Measurements from ENCODE around the gene C19orf12. TPM values are rescaled to one million over a fixed set of nuclear protein-coding genes. Genes with fewer than 3 reads are reported as not detected.

C19orf12 gene
- total RNA-seq, 1 experiment from 2014 or later = 33.0 TPM

DNA sequence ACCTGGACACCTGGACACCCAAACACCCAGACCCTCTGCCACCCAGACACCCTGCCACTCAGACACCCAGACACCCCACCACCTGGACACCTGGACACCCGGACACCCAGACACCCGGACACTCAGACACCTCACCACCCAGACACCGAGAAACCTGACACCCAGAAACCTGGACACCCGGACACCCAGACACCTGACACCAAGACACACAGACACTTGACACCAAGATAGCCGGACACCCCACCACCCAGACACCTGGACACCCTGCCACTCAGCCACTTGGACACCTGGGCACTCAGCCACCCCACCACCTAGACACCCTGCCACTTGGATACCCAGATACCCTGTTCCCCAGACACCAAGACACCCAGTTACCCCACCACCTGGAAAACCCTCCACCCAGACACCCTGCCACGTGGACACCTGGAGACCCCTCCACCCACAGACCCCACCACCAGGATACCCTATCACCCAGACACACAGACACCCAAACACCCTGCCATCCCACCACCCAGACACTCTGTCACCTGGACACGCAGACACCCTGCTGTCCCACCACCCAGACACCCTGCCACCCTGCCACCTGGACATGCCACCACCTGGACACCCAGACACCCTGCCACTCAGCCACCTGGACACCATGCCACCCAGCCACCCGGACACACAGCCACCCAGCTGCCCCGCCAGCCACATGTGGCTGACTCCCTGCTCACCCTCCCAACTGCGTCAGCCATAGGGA is 17.4 kb downstream of the C19orf12 start:
- no peak for DNase-seq (ENCODE audit: low read depth)

GRCh38 chr19:29696565-29696846 is 18.6 kb downstream of the C19orf12 start:
- DNase-seq (ENCODE audit: low read depth) = no peak

- DNase-seq (ENCODE audit: low read depth) = no peak
Observed at GRCh38 chr19:29695765-29696564, 19.1 kb downstream of the C19orf12 start.

DNA sequence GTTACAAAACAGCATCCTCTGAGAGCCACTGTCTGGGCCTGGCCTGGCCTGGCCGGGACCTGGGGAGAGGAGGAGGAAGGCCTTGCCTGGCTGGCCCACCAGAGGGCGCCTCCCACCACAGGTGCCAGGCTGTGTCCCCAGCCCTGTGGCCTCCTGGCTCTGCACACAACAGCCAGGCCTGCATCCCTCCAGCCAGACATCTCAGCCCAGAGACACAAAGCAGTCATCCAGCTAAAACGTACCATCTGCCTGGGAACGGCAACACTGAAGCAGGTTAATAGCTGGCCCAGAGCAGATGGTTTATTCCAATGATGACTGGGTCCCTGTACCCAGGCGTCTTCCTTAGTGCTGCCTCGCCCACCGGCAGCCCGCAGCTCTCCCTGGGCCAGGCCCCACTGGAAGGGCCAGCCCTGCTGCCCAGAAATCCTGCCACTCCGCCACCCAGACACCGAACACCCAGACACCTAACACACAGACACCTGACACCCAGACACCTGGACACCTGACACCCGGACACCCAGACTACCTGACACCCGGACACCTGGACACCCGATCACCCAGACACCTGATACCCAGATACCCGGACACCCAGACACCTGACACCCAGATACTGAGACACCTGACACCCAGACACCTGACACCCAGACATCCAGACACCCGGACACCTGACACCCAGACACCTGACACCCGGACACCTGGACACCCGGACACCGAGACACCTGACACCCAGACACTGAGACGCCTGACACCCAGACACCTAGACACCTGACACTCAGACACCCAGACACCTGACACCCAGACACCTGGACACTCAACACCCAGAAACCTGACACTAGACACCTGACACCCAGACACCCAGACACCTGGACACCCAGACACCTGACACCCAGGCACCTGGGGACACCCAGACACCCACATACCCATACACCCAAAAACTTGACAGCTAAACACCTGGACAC is 20.1 kb downstream of the C19orf12 start:
- DNase-seq (ENCODE audit: low read depth) = peak; percentile 79

DNA sequence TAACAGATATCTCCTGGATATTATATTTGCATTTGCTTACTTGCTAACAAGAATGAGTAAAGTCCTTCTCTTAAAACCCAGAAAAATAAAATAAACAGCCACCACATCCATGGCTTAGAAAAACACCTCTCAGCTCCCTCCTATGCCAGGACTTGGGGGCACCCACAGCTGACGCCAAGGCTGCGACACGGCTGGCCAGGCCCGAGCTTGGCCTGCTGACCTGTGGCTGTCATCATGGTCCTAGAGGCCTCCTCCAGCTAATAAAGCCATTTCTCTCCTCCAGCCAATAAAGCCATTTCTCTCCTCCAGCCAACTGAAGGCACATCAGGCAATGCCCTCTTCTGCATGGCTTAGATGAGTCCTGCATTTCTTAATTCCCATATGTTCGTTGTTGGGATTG is 20.9 kb downstream of the C19orf12 start:
- DNase-seq (ENCODE audit: low read depth) = no peak

DNA sequence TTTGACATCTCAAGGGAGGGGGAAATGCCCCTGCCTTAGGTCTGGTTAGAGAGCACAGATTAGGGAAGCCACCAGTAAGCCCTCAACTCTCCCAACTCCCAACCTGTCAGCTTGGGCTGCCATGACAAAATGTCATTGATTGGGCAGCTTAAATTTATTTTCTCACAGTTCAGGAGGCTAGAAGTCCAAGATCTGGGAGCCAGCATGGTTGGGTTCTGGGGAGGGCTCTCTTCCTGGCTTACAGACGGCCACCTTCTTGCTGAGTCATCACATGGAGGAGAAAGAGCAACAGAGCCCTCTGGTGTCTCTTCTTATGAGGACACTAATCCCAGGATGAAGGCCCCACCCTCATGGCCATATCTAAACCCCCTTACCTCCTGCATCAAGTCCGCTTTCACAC is 24.2 kb downstream of the C19orf12 start:
- DNase-seq (ENCODE audit: low read depth) = peak; percentile 77

DNA sequence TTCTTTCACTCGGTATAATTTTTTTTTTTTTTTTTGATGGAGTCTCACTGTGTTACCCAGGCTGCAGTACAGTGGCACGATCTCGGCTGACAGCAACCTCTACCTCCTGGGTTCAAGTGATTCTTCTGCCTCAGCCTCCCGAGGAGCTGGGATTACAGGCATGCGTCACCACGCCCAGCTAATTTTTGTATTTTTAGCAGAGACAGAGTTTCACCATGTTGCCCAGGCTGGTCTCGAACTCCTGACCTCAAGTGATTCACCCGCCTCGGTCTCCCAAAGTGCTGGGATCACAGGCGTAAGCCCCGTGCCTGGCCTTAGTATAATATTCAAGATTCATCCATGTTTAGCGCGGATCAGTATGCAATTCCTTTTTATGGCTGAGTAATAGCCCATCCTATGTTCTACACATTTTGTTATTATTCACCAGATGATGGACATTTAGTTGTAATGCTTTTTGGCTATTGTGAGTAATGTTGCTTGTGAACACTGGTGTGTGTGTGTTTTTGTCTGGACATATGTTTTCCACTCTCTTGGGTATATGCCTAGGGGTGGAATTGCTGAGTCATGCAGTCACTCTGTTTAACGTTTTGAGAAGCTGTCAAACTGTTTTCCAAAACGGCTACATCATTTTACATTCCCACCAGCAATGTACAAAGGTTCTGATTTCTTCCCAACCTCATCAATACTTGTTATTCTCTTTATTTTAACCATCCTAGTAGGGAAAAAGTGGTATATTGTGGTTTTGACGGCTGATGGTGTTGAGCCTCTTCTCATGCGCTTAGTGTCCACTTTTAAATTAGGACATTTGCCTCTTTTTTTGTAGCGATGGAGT is 26.9 kb downstream of the C19orf12 start:
- peak; percentile 93 for DNase-seq (ENCODE audit: low read depth)

GRCh38 chr19:29687244-29687896 is 27.7 kb downstream of the C19orf12 start:
- peak; percentile 98 for DNase-seq (ENCODE audit: low read depth)

DNA sequence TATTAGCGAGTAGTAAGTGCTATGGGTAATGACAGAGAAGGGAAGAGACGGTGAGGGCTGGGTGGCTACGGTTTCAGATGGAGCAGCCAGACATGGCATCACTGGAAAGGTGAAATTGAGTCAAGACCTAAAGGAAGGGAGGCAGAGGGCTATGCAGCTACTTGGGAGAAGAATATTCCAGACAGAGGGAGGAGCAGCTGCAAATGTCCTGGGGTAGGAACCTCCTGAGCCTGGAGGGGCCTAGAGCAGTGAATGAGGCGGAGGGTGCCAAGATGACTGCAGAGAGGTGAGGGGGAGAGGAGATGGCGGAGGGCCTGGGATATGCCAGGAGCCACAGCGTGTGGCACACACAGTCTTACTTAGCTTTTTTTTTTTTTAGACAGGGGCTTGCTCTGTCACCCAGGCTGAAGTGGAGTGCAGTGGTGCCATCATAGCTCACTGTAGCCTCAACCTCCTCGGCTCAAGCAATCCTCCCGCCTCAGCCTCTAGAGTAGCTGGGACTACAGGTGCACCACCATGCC is 28.7 kb downstream of the C19orf12 start:
- DNase-seq (ENCODE audit: low read depth) = no peak

DNA sequence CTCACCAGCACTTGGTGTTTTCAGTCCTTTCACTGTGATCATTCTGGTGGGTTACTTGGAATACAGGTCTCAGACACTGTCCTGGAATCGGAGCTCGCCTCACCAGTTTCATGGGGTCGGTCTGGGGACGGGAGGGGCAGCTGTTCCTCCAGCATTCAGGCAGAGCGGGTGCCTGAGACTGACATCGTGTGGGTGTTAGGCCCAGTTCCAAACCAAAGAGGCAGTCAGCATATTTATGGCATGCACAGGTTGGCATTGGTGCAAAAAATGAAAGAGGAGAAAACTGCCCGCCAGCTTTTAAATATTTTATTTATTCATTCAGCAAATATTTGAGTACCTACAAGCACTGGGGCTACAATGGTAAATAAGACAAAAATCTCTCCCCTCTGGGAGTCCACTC is 29.7 kb downstream of the C19orf12 start:
- peak; percentile 39 for DNase-seq (ENCODE audit: low read depth)

- DNase-seq (ENCODE audit: low read depth) = peak; percentile 54
Observed at GRCh38 chr19:29683009-29683408, 32.1 kb downstream of the C19orf12 start.

DNA sequence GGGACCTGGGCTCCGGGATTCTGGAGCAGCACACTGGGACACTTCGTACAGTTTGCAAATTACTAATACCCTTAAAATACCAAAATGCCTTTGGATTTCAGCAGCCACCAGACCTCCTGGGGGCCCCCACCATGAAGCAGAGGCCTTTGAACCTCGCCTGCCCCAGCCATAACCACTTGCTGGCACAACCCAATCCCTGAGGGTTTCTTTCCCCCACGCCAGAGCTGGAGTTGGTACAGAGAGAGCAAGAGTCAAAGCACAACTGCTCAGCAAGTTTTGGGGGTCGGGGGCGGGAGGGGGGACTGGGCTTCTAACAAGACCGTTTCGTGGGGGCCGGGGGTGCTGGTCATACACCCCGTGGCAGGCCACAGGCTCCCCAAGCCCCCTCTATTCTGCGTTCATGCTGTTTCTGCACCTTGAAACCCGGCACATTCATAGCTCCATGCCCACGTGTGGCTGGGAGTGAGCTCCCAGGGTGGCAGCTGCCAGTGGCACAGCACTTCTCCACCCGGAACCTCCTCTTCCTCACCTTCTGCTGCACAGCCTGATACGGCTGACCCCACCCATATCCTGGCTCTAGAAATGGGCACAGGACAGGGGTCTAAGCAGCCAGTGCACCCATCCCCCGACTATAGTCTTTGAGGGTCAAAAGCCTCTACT is 32.7 kb downstream of the C19orf12 start:
- no peak for DNase-seq (ENCODE audit: low read depth)

GRCh38 chr19:29681422-29682235 is 33.4 kb downstream of the C19orf12 start:
- no peak for DNase-seq (ENCODE audit: low read depth)

DNA sequence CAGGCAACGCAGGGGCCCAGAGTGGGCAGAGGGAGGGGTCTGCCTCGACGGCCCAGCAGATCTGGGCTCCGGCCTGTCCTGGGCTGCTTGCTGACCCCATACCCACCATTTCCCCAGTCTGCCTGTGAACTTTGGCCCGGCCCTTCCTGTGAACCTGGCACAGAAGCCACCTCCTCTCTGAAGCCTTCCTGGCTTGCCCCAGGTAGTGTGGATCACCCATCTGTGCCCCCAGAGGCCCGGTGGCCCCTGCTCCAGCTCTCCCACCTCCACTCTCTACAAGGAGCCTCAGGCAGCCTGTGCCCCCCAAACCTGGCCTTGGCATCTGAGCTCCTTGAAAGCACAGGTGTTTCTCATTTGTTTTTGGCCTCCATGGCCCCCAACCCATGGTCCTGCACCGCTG is 34.1 kb downstream of the C19orf12 start:
- no peak for DNase-seq (ENCODE audit: low read depth)

- peak; percentile 18 for DNase-seq (ENCODE audit: low read depth)
Observed at GRCh38 chr19:29680447-29680846, 34.6 kb downstream of the C19orf12 start.

- DNase-seq (ENCODE audit: low read depth) = no peak
Observed at GRCh38 chr19:29679598-29680210, 35.4 kb downstream of the C19orf12 start.

DNA sequence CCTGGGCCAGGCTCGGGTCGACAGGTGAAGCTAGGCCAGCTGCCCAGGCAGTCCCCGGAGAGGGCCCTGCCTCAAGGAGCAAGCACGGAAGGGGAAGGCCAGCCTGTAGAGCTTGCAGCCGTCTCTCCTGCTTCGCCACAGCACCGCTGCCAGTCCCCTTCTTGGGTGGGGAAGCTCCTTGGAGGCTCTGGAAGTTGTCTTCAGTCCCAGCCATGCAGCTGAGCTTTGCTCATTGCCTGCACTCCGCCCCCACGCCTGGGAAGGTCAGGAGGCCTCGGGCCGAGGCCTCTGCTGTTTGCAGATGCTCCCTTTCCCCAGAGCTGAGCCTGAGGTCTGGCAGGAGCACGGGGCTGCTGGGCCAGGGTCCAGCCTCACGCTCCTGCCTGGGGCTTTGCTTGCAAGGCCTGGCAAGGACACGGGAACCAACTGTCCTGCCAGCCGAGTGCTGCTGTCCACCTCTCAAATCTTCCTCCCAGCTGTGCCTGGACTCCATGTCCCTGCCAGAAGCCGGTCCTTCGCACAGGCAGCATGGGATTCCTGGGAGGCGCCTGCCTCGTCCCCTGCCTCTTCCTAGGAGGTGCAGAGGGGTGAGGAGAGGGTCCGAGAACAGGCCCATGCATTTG is 36.5 kb downstream of the C19orf12 start:
- DNase-seq (ENCODE audit: low read depth) = no peak
